Measurements from ENCODE around the gene NTHL1.

Gene NTHL1

DNA sequence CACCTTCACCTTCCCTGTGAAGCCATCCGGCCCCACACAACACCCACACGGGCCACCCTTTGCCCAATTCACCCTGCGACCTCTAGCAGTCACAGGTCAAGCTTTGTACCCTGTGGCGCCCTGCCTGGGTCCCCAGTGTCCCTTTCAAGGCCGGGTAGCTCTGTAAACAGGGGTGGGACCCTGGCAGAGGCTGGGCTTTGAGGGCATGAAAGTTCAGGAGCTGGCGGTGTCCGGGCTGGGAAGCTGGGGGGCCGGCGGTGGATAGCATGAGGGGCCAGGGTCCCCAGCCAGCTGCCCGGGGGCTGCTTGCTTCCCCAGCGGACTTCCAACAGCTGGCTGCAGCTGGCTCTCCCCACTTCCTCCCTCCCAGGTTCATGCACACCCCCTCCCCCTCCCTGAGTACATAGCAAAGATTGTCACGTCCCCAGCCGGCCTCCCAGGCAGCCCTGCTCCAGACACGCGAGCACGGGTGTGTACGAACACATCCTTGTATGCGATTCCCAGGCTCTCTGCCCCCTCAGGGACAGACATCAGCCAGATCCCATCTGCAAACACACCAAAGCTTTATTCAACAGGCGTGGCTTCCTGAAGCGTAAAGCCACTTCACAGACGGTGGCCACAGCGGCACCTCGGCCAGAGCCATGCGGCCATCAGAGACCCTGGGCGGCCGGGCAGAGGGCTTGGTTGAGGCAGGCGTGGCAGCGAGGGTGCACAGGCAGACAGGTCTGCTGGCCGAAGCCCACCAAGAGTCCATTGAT lies 8.2 kb downstream of the NTHL1 start:
- no peak overlapping the region for H3K4me3 ChIP-seq (replicated peaks; ENCODE audit: low read depth, low read length)
- DNase-seq (ENCODE audit: extremely low read depth, low read depth): no peak
- no peak for TF ChIP-seq CTCF (IDR thresholded peaks at IDR 0.05; ENCODE audit: low read depth, low read length, missing control alignments)

DNA sequence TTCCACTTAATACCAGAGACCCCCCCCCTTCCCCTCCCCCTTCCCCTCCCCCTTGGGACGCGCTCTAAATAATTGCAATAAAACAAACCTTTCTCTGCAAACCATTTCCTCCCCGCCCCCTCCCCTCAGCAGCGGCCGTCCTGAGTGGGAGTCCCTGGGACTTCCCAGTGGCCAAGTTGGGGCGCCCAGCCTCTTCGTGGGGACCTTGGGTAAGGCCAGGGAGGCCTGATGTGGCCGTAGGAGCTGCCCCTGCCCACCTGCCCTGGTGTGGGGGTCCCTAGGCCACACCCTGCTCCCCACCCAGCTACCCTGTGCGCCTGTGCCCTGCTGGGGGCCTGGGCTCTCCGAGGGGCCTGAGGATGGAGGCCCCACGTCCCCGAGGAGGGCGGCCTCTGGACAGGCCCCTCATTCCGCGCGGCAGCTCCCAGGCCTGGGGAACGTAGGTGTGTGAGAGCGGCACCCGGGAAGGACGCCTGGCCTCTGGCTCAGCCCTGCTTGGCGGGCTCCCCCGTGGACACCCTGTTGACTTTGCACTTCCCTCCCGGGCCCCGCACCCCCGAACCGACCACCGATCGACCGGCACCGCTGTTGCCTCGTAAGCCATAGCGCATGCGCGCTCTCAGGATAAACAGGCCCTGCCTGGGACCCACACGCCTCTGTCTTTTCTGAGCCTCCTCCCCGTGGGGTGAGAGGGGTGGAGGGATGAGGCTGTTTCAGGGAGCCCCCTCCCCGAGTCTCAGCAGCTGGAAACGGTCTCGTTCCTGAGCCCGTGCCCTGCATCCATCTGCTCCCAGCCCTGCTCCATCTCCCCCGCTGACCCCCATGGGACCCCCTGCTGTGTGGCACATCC lies 9.0 kb downstream of the NTHL1 start:
- TF ChIP-seq CTCF (IDR thresholded peaks at IDR 0.05; ENCODE audit: low read depth, low read length, missing control alignments): no peak
- DNase-seq (ENCODE audit: extremely low read depth, low read depth): no peak
- no peak overlapping the region for H3K4me3 ChIP-seq (replicated peaks; ENCODE audit: low read depth, low read length)

GRCh38 chr16:2037647-2038381 lies 9.8 kb downstream of the NTHL1 start:
- TF ChIP-seq CTCF (IDR thresholded peaks at IDR 0.05; ENCODE audit: low read depth, low read length, missing control alignments): no peak
- no peak overlapping the region for H3K4me3 ChIP-seq (replicated peaks; ENCODE audit: low read depth, low read length)
- DNase-seq (ENCODE audit: extremely low read depth, low read depth): no peak

- TF ChIP-seq CTCF (IDR thresholded peaks at IDR 0.05; ENCODE audit: low read depth, low read length, missing control alignments): no peak
- H3K4me3 ChIP-seq (replicated peaks; ENCODE audit: low read depth, low read length): no peak overlapping the region
- DNase-seq (ENCODE audit: extremely low read depth, low read depth): no peak
Observed at GRCh38 chr16:2037115-2037514, 10.5 kb downstream of the NTHL1 start.

DNA sequence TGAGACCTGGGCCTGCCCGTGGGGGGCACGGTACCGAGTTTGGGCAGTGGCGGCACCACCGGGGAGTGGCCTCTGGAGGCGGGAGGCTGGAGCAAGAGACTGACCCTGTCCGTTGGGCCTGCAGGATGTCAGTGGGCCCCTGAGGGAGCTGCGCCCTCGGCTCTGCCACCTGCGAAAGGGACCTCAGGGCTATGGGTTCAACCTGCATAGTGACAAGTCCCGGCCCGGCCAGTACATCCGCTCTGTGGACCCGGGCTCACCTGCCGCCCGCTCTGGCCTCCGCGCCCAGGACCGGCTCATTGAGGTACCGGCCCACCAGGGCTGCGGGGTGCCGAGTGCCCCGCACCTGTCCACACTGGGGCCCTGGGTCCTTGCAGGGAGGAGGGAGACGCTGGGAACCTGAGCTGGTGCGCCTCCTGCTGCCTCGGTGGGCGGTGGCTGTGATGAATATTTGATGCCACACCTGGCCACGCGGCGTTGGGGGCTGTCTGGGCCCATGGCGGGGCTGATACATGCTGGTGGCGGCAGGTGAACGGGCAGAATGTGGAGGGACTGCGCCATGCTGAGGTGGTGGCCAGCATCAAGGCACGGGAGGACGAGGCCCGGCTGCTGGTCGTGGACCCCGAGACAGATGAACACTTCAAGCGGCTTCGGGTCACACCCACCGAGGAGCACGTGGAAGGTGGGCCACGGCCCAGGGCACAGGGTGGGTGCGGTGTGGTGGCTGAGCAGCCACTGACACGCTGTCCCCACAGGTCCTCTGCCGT lies 11.3 kb downstream of the NTHL1 start:
- DNase-seq (ENCODE audit: extremely low read depth, low read depth): no peak

More for the DNA sequence above, 11.3 kb downstream of the NTHL1 start:
- H3K4me3 ChIP-seq (replicated peaks; ENCODE audit: low read depth, low read length): no peak overlapping the region
- TF ChIP-seq CTCF (IDR thresholded peaks at IDR 0.05; ENCODE audit: low read depth, low read length, missing control alignments): no peak

All from HFF-Myc (cell line).